ENCODE results near the gene CYB561D1.

GRCh38 chr1:109498161-109498801 lies 4.4 kb downstream of the CYB561D1 start:
- TF ChIP-seq CTCF (CRISPR knock-in tag; IDR thresholded peaks at IDR 0.05) (peak; percentile 75), CEBPB (IDR thresholded peaks at IDR 0.05; ENCODE audit: borderline replicate concordance, low read depth, low read length) (no peak), KDM1A (CRISPR knock-in tag; IDR thresholded peaks at IDR 0.05) (no peak), POLR2A (IDR thresholded peaks at IDR 0.05; ENCODE audit: insufficient read depth in 1 of 2, low read depth in 2 of 2, low read length in 2 of 2) (no peak), ZNF337 (CRISPR knock-in tag; IDR thresholded peaks at IDR 0.05; ENCODE audit: borderline replicate concordance, low read depth) (no peak), E2F1 (CRISPR knock-in tag; IDR thresholded peaks at IDR 0.05) (no peak), MYNN (CRISPR knock-in tag; IDR thresholded peaks at IDR 0.05; ENCODE audit: low read depth) (no peak), ZNF674 (CRISPR knock-in tag; IDR thresholded peaks at IDR 0.05; ENCODE audit: low read depth) (no peak), SKIL (CRISPR knock-in tag; IDR thresholded peaks at IDR 0.05; ENCODE audit: borderline replicate concordance) (no peak), ATF3 (CRISPR knock-in tag; IDR thresholded peaks at IDR 0.05) (no peak), ZNF549 (CRISPR knock-in tag; IDR thresholded peaks at IDR 0.05) (no peak)
